ENCODE results near the gene CALM3.
"Not testable (repeated sequence)": the region's sequence is repeated elsewhere in the genome, so short reads cannot be mapped to it uniquely, and the experiment has no call there.

CALM3 gene

DNA sequence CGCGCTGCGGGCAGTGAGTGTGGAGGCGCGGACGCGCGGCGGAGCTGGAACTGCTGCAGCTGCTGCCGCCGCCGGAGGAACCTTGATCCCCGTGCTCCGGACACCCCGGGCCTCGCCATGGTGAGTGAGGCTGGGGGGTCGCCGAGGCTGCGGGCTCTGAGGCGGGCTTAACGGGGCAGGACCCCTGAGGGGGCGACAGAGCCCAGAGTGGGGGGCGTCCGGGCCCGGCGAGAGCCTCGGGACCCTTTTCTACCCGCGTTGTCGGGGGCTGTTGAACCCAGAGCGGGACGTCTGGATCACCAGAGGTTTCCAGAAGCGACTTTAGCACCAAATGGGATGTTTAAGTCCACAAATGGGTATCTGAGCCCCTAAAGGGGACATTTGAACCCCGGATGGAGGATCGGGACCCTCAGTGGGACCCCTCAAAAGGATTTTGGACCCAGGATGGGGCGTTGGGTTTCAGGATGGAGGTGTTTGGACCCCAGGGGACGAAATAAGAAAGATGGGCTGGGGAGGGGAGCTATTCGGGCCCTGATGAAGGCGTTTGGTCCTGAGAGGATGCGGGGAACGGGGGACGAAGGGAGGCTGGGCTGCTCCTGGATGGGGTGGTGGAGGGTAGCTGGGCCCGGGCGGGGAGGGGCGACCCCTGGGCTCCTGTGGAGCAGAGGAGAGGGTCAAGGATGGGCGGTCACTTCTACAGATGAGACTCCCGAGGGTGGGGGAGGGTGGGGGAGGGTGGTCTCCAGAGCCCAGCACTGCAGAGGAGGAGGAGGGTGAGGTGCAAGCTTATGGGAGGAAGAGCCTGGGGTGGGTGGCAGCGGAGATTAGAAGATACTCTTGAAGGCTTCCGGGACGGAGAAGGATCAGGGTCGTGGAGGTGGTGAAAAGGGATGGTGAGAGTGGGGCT, at the start of gene CALM3:
Gene CALM3, plus strand, starts transcription at position 13 of the 907 bp plus-strand sequence. Its CDS starts 105 bp downstream, at position 118.
- no peak for DNase-seq (ENCODE audit: low read depth in 4 of 4, low spot score in 1 of 4)

DNA sequence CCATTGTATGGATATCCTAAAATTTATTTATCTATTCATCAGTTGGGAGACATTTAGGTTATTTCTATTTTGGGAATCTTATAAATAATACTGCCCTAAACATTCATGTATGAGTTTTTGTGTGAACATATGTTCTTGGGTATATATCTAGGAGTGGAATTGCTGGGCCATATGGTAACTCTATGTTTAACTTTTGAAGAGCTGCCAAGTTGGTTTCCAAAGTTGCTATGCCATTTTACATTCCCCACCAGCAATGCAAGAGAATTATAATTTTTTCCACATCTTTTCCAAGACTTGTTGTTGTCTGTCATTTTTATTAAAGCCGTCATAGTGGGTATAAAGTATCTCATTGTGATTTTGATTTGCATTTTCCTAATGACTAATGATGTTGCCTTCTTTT, 48.2 kb upstream of the CALM3 start:
- no peak for DNase-seq (ENCODE audit: low read depth in 4 of 4, low spot score in 1 of 4)

DNA sequence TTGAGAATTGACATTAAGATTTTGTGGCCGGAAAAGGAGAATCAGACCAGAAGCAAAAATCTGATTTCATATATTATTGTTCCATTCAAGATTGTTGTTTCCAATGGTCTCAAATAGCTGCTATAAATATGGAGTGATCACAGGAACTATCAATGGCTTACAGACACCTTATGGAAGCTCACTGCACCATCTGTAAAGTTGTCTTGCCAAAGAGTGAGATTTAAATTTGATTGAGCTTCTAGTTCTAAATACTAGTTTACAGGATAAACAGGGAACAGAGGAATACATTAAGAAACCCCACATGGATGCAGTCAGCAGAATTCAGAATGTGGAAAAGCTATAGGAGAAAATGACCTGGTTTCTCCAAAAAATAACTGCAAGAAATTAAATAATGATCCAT, 47.0 kb upstream of the CALM3 start:
- no peak for DNase-seq (ENCODE audit: low read depth in 4 of 4, low spot score in 1 of 4)

DNA sequence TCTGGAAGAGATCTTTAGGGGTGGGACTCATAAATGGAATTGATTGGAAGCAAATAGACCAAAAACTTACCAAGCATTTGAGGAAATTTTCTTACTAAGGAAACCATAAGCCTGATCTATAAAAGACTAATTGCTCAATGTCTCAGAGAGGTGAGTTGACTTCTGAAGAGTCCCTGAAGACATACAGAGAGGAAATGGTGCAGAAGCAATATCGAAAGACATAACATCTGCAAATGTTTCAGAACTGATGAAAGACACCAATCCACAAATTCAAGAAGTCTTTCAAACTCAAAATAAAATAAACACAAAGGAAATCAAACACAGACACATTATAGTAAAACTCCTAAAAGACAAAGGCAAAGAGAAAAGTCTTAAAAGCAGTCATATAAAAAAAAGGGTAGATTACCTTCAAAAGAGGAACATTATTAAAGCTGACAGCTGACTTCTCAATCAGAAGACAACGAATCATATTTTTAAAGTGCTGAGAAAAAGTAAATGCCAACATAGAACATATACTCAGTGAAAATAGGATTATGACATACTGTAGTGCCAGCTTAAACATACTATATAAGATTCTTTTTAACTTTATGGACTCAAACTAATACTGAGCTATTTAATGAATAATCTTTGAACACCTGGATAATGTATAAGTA, 45.4 kb upstream of the CALM3 start:
- no peak for DNase-seq (ENCODE audit: low read depth in 4 of 4, low spot score in 1 of 4)

GRCh38 chr19:46556471-46556870, 44.7 kb upstream of the CALM3 start:
- DNase-seq (ENCODE audit: low read depth in 4 of 4, low spot score in 1 of 4): not testable (repeated sequence)

DNA sequence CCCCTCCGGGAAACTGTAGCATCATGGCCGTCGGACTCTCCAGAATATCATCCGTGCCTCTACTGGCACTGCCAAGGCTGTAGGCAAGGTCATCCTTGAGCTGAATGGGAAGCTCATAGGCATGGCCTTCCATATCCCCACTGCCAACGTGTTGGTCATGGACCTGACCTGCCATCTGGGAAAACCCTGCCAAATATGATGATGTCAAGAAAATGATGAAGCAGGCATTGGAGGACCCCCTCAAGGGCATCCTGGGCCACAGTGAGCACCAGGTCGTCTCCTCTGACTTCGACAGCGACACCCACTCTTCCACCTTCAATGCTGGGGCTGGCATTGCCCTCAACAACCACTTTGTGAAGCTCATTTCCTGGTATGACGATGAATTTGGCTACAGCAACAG, 41.9 kb upstream of the CALM3 start:
- DNase-seq (ENCODE audit: low read depth in 4 of 4, low spot score in 1 of 4): no peak

DNA sequence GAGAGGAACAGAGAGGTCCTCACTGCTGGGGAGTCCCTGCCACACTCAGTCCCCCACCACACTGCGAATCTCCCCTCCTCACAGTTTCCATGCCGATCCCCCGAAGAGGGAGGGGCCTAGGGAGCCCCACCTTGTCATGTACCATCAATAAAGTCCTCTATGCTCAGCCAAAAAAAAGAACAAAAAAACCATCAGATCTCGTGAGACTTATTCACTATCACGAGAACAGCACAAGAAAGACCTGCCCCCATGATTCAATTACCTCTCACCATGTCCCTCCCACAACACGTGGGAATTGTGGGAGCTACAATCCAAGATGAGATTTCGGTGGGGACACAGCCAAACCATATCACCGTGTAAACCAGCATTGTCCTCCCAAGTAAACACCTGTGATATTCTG, 41.5 kb upstream of the CALM3 start:
- DNase-seq (ENCODE audit: low read depth in 4 of 4, low spot score in 1 of 4): not testable (repeated sequence)

- DNase-seq (ENCODE audit: low read depth in 4 of 4, low spot score in 1 of 4): no peak
Observed at GRCh38 chr19:46564701-46565100, 36.4 kb upstream of the CALM3 start.

GRCh38 chr19:46571495-46571894, 29.6 kb upstream of the CALM3 start:
- DNase-seq (ENCODE audit: low read depth in 4 of 4, low spot score in 1 of 4): no peak

GRCh38 chr19:46573679-46574498, 27.2 kb upstream of the CALM3 start:
- DNase-seq (ENCODE audit: low read depth in 4 of 4, low spot score in 1 of 4): no peak

- peak in 2 of 4 experiments; percentile 15 to 31 for DNase-seq (ENCODE audit: low read depth in 4 of 4, low spot score in 1 of 4)
Observed at GRCh38 chr19:46574533-46574932, 26.6 kb upstream of the CALM3 start.

DNA sequence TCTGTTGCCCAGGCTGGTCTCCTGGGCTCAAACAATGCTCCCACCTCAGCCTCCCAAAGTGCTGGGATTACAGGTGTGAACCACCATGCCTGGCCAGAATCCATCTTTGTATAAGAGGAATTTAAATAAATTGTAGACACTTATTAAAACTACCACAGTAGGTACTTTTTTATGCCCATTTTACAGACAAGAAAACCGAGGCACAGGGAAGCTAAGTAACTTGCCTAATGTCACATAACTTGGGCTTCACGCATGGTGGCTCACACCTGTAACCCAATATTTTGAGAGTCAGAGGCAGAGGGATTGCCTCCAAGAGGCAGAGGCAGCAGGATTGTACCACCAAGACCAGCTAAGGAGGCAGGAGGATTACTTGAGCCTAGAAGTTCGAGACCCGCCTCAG, 22.7 kb upstream of the CALM3 start:
- no peak for DNase-seq (ENCODE audit: low read depth in 4 of 4, low spot score in 1 of 4)

DNA sequence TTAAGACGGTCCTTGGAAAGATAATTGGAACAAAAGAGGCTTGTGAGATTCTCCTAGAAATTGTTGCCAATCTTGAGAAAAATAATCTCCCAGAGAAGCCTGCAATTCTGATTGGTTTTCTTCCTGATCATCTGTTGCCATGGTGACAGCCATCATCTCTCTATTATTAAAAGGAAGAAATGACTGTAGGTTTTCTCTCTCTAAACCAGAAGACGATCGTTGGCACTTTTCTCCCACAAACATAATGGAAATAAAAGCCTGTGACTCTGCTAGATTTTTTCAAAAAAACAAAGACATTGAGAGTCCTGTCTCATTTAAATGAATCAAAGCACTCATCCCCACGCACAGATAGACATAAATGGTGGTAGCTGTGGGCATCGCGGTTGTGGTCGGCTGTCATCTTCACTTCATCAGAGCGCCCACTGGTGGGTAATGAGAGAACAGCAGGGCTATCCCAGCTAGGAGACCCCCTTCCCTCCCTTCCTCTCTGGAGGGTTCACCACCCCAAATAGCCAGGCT, 21.7 kb upstream of the CALM3 start:
- peak in 1 of 4 experiments; percentile 21 for DNase-seq (ENCODE audit: low read depth in 4 of 4, low spot score in 1 of 4)

DNA sequence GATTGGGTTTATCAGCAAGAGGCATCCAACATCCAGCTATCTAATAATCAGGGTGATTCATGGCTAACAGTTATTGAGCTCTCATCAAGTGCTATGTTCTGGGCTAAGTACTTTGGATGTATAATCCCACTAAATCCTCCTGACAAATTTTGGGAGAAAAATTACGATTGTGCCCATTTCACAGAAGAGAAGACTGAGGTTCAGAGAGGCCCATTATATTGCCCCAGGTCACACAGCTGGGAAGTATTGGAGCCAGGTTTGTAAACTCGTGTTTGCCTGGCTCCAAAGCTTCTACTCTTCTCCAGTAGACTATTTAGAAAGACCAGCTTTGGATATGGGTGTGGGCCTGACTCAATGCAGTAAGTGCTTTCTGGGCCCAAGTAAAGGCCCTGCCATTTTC, 20.9 kb upstream of the CALM3 start:
- DNase-seq (ENCODE audit: low read depth in 4 of 4, low spot score in 1 of 4): no peak

- DNase-seq (ENCODE audit: low read depth in 4 of 4, low spot score in 1 of 4): no peak
Observed at GRCh38 chr19:46585539-46585938, 15.6 kb upstream of the CALM3 start.

DNA sequence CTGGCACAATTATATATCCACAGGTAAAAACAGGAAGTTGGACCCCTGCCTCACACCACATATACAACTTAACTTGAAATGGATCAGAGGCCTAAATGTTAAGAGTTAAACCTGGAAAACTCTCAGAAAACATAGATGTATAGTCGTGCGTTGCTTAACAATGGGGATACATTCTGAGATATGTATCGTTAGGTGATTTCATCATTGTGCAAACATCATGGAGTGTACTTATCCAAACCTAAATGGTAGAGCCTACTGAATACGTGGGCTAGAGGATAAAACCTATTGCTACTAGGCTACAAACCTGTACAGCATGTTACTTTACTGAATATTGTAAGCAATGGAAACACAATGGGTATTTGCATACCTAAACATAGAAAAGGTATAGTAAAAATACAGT, 14.8 kb upstream of the CALM3 start:
- DNase-seq (ENCODE audit: low read depth in 4 of 4, low spot score in 1 of 4): no peak

- DNase-seq (ENCODE audit: low read depth in 4 of 4, low spot score in 1 of 4): no peak
Observed at GRCh38 chr19:46587861-46588260, 13.3 kb upstream of the CALM3 start.

- no peak for DNase-seq (ENCODE audit: low read depth in 4 of 4, low spot score in 1 of 4)
Observed at GRCh38 chr19:46591254-46591653, 9.9 kb upstream of the CALM3 start.

GRCh38 chr19:46591870-46592269, 9.3 kb upstream of the CALM3 start:
- DNase-seq (ENCODE audit: low read depth in 4 of 4, low spot score in 1 of 4): no peak

DNA sequence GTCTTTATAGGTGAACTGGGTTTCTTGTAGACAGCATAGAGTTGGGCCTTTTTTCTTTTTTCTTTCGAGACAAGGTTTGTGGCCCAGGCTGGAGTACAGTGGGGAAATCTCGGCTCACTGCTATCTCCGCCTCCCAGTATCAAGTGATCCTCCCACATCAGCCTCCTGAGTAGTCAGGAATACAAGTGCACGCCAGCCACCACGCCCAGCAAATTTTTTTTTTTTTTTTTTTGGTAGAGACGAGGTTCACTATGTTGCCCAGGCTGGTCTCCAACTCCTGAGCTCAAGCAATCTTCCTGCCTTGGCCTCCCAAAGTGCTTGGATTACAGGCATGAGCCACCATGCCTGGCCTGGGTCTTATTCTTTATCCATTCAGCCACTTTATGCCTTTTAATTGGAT, 5.1 kb upstream of the CALM3 start:
- DNase-seq (ENCODE audit: low read depth in 4 of 4, low spot score in 1 of 4): no peak

- DNase-seq (ENCODE audit: low read depth in 4 of 4, low spot score in 1 of 4): no peak
Observed at GRCh38 chr19:46598372-46598917, 2.7 kb upstream of the CALM3 start.

Measured in stimulated activated CD4-positive, alpha-beta T cell treated with anti-CD3 and anti-CD28 coated beads, Interleukin-1b, Interleukin-23, amount 100 ng/mL, for 24 hours (primary cell).